Heart right ventricle (tissue), 16 donors: ENCODE measurements around the gene OR8B8. TPM values are rescaled to one million over a fixed set of nuclear protein-coding genes. Genes with fewer than 3 reads are reported as not detected.

Experiments used
- ATAC-seq, 8 donors: fragments of 200-7000 bp; cut with Tn5 transposase; one replicate each; pipeline ENCODE4 v1.9.1; 2020; ENCODE audit warnings: mild to moderate bottlenecking in 8 of 8, moderate library complexity in 8 of 8, moderate number of reproducible peaks in 1 of 8
- DNase-seq, 2 donors: peaks; one replicate each; pipeline ENCODE4 v3.0.0-alpha.2; 2020
- H3K27ac ChIP-seq, 10 donors: fragments of 200-600 bp; sonication (generic) in 2 of 10; one replicate each; pipeline versions ENCODE4 v1.5.0 to v1.8.0; 2020 to 2022; ENCODE audit warnings: mild to moderate bottlenecking in 3 of 10
- H3K27me3 ChIP-seq, 7 donors: fragments of 200-600 bp; one replicate each; pipeline ENCODE4 v1.8.0; 2021 to 2022; ENCODE audit warnings: mild to moderate bottlenecking in 2 of 7
- H3K36me3 ChIP-seq, 9 donors: fragments of 200-600 bp; sonication (generic) in 1 of 9; one replicate each; pipeline versions ENCODE4 v1.5.0 to v1.8.0; 2020 to 2022; ENCODE audit warnings: mild to moderate bottlenecking in 2 of 9
- H3K4me1 ChIP-seq, 9 donors: fragments of 200-600 bp; sonication (generic) in 1 of 9; one replicate each; pipeline versions ENCODE4 v1.5.0 to v1.8.0; 2020 to 2022; ENCODE audit warnings: mild to moderate bottlenecking in 4 of 9
- H3K4me3 ChIP-seq, 10 donors: fragments of 200-600 bp; sonication (generic) in 2 of 10; one replicate each; pipeline versions ENCODE4 v1.5.0 to v1.8.0; 2020 to 2022; ENCODE audit warnings: mild to moderate bottlenecking in 7 of 10, moderate library complexity in 2 of 10
- H3K9me3 ChIP-seq, 11 donors: fragments of 200-600 bp in 10 of 11; sonication (generic) in 2 of 11; one replicate each; pipeline versions ENCODE4 v1.5.0 to v1.8.0; 2013 to 2022; ENCODE audit warnings: mild to moderate bottlenecking in 2 of 11, control low read depth in 1 of 11, moderate library complexity in 1 of 11
- CTCF ChIP-seq, 9 donors: fragments of 200-600 bp; sonication (generic) in 2 of 9; IDR thresholded peaks; one replicate each; pipeline versions ENCODE4 v1.5.0 to v1.8.0; 2021 to 2022; ENCODE audit warnings: antibody characterized with exemption in 9 of 9, mild to moderate bottlenecking in 5 of 9, moderate library complexity in 1 of 9
- WGBS, 2 donors: extraction: QIAGEN DNeasy Blood & Tissue Kit; methylation state at CpG; one replicate each; pipeline ENCODE4 v1.1.7; 2013; ENCODE audit warnings: inconsistent platforms in 1 of 2; 5-methylcytosine and 5-hydroxymethylcytosine counted together
- intact Hi-C, 10 donors: fragments of 100-400 bp; cut with DNase I; formaldehyde crosslinking; loops; one replicate each; pipeline versions ENCODE4 v1.11.1 to v1.14.2; 2022
- polyA plus RNA-seq, 2 donors: library from polyadenylated mRNA; stranded (reverse); fragments of 200-250 nt; gene quantifications; one replicate each; pipeline ENCODE4 v1.2.3, GENCODE V29; 2013
- total RNA-seq, 10 donors: library from RNA; stranded (reverse); fragmentation: NEBNext Ultra II Directional in 3 of 10; extraction: Animal tissue kit (Norgen Biotek cat#: 25700) in 3 of 10; gene quantifications; one replicate each; pipeline versions ENCODE4 v1.2.1 to v1.2.4, GENCODE V29; 2021 to 2023
- donor health status: Arrhythmogenic right ventricular cardiomyopathy.
- donor health status: ischemic (EF 13 %, LVEDD 7.1; RV severe dilation, severe dysfunction).
- donor health status: healthy with polysubstance abuse.
- donor health status: DM: no; HTN: yes; CAD: no.
- donor health status: DM: no; HTN: no; CAD: no.
- donor health status: ischemic (EF 25% LVEDD 6.9; RV normal size, moderate dysfunction).
- donor health status: ischemic (EF 25% LVEDD 5.7; RV mildly dilated, moderate dysfunction).
- donor health status: healthy.
- donor health status: DM: yes; HTN: yes; CAD: no.
- donor health status: Ischemic cardiomyopathy.
- donor health status: ischemic (EF 35%, LVEDD 5.7; RV mildly dilated, moderate dysfunction).
- donor health status: nonischemic (EF 11% LVEDD 7.7; RV severe dilation, severe dysfunction).
- donor health status: DM: yes; HTN: yes; CAD: no.
- donor health status: PGD.
- donor health status: ischemic (EF 29% LVEDD 5.4; RV normal size, mild dysfunction).
- donor health status: nonischemic (EF 23%, LVEDD 6.1; RV moderate dilation, normal function).

The OR8B8 gene
- total and polyA plus RNA-seq, 12 donors: not detected

GRCh38 chr11:124454552-124454951, 9.1 kb upstream of the OR8B8 start:
- DNase-seq: no peak
- no peak for TF ChIP-seq CTCF (IDR thresholded peaks at IDR 0.05)
- intact Hi-C loops: no loop called here
- peaks cover 0 to 16% (median 0%) of the 10 kb centered on the region in 11 donors for H3K9me3 ChIP-seq
- no peaks in the 10 kb centered on the region for H3K4me1 ChIP-seq
- no peak overlapping the region for H3K4me3 ChIP-seq
- WGBS, 2 donors: 38 to 77% methylated on average over 2 of the region's 2 CpGs
- H3K27ac ChIP-seq: no peak overlapping the region
- no peak for ATAC-seq
- no peaks in the 10 kb centered on the region for H3K27me3 ChIP-seq
- no peaks in the 10 kb centered on the region for H3K36me3 ChIP-seq

GRCh38 chr11:124446916-124447315, 1.4 kb upstream of the OR8B8 start:
- Histone ChIP-seq H3K27me3 (no peaks in the 10 kb centered on the region), H3K4me1 (no peaks in the 10 kb centered on the region), H3K36me3 (no peaks in the 10 kb centered on the region), H3K27ac (no peak overlapping the region), H3K4me3 (no peak overlapping the region), H3K9me3 (peaks cover 0 to 9% (median 0%) of the 10 kb centered on the region in 11 donors)
- intact Hi-C loops: no loop called here
- no peak for TF ChIP-seq CTCF (IDR thresholded peaks at IDR 0.05)
- 78 to 88% methylated on average over 1 of the region's 1 CpG for WGBS, 2 donors
- ATAC-seq: no peak
- no peak for DNase-seq

- Histone ChIP-seq H3K9me3 (no peaks in the 10 kb centered on the region), H3K36me3 (no peaks in the 10 kb centered on the region), H3K4me1 (no peaks in the 10 kb centered on the region), H3K27ac (no peak overlapping the region), H3K27me3 (peaks cover 0 to 6% (median 0%) of the 10 kb centered on the region in 7 donors), H3K4me3 (no peak overlapping the region)
- 78 to 81% methylated on average over 2 of the region's 2 CpGs for WGBS, 2 donors
- no peak for DNase-seq
- ATAC-seq: no peak
- TF ChIP-seq CTCF (IDR thresholded peaks at IDR 0.05): no peak
- intact Hi-C loops: loop anchor here in 1 of 10 donors (1.0 kb wide), 1 partner anchor 144 kb away; no protein-coding TSS in a partner anchor
These were observed 2.6 kb downstream of the OR8B8 start for GRCh38 chr11:124442847-124443246.

- intact Hi-C loops: no loop called here
- no peak for ATAC-seq
These were observed 3.1 kb downstream of the OR8B8 start for GRCh38 chr11:124442442-124442841.

More at GRCh38 chr11:124442442-124442841, 3.1 kb downstream of the OR8B8 start:
- 33 to 35% methylated on average over 6 of the region's 6 CpGs for WGBS, 2 donors
- DNase-seq: no peak
- H3K9me3 ChIP-seq: no peaks in the 10 kb centered on the region
- H3K4me3 ChIP-seq: no peak overlapping the region
- H3K27me3 ChIP-seq: peaks cover 0 to 6% (median 0%) of the 10 kb centered on the region in 7 donors
- TF ChIP-seq CTCF (IDR thresholded peaks at IDR 0.05): peak in 4 of 9 donors; percentile 8 to 42 (median 35)
- no peaks in the 10 kb centered on the region for H3K4me1 ChIP-seq
- H3K36me3 ChIP-seq: no peaks in the 10 kb centered on the region
- H3K27ac ChIP-seq: no peak overlapping the region
